ENCODE data around the gene LAMA3.
A peak's percentile ranks its signal among the peaks of the same experiment; 100 is the strongest.

Gene LAMA3

DNA sequence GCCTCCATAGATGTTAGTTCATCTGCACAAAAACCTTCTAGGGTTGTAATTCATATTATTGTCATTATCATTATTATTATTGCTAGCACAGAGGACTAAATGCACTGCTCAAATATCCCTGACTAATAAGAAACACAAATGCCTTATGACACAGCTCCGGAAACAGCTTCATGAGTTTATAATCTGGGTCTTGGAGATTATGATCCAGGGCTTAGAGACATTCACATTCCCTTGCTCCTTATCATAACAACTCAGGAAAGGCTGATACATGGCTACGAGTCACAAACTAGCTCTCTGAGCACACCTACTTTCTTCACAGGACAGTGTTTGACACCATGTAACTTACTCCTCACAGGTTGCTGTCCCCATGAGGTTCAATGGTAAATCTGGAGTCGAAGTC is 223.1 kb downstream of the LAMA3 start:
- DNase-seq (ENCODE audit: low spot score), result no peak

GRCh38 chr18:23916338-23916737 is 227.1 kb downstream of the LAMA3 start:
- no peak for DNase-seq (ENCODE audit: low spot score)

DNA sequence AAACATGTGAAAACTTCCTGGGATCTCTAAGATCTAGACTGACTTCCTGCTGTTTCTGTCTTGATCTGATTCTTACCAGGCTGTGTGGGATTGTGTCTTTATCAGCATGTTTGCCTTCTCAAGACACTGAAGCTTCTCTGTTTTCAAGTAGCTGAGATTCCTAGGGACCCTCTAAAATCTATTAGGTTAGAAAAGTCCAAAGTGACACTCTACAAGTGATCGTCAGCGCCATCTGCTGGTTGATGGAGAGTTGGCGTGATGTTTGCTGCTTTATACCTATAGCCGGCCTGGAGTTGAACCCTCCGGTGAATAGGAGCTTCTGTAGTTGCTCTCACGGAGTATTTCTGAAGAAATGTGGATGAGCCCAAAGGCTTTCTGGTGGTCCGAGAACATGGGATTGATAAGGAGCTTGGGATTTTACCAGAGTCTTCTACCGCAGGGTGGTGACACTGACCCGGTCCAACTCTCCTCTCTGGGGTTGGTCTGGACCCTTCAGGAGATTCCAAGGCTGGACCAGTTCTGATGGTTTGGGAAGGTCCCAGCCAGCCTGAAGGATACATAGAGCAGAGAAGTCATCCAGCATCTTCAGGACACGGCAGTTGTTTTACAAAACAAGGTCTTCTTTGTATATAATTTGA is 229.3 kb downstream of the LAMA3 start:
- DNase-seq (ENCODE audit: low spot score), result peak; percentile 79

DNA sequence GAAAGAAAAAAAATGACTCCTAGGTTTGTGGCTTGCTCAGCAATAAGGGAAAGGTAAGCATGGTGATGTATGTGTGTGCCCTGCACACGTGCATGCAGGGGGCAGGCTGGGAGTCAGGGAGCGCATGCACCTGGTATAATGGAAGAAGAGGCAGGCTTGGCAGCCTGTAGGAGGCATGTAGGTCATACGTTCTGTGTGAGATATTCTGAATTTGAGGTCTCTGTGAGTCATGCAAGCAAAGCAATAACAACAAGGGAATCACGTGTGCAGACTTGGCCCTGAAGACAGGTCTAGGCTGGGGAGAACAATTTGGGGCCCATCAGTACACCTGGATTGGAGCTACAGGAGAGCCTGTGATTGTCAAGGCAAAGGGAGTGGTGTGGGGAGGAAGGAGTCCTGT is 230.8 kb downstream of the LAMA3 start:
- no peak for DNase-seq (ENCODE audit: low spot score)

- no peak for DNase-seq (ENCODE audit: low spot score)
Observed at GRCh38 chr18:23921716-23922285, 232.5 kb downstream of the LAMA3 start.

DNA sequence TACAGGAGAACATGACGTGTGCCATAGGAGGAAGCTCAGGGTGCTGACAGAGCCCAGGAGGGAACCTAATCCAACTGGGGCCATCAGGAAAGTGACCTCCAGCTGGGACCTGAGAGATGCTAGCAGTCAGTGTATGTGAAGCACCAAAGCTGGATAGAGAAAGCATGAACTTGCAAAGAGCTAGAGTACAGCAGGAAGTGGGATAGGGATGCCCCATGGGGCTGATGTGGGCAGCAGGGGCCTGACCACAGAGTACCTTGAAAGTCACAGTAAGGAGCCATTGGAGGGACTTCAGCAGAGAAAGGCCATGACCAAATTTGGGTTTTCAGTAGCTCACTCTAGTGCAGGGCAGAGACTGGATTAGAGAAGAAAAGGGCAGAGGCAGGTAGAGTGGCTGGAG is 233.7 kb downstream of the LAMA3 start:
- no peak for DNase-seq (ENCODE audit: low spot score)

- DNase-seq (ENCODE audit: low spot score), result no peak
Observed at GRCh38 chr18:23924813-23925212, 235.6 kb downstream of the LAMA3 start.

DNA sequence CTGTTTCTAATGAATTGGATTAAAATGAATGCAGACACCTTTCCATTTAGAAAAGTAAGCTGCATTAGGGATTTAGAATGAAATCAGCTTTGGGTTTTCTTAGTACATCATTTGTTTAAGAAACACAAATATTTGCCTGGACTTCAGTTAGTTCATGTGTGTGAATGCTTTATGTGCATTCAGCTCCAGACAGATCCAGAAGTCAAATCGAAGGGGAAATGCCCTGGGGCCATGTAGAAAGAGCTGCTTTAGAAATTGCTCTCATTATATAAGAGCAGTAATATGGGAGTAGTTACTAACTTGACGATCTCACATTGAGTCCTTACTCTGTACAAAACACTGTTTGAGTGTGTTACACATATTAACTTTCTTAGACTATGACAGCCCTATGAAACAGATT is 237.3 kb downstream of the LAMA3 start:
- no peak for DNase-seq (ENCODE audit: low spot score)

- DNase-seq (ENCODE audit: low spot score), result no peak
Observed at GRCh38 chr18:23927821-23928746, 238.8 kb downstream of the LAMA3 start.

GRCh38 chr18:23929362-23929930 is 240.2 kb downstream of the LAMA3 start:
- DNase-seq (ENCODE audit: low spot score), result no peak

DNA sequence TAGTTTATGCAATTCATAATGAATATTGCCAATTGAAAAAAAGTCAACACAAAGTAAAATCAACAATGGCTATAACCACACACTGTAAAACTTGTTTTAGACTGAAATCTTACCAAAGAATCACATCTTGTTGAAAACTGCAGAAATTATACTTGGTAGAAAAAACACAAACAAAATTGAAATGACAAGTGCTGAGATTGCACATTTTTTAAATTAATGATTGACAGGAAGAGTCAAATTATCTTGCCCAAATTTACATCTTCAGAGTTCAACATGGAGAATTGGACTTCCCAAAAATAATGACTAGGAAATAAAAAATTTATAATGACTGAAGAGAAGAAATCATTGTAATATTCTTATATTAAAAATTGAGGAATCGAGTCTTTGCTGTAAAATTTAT is 240.7 kb downstream of the LAMA3 start:
- no peak for DNase-seq (ENCODE audit: low spot score)

GRCh38 chr18:23932385-23933067 is 243.3 kb downstream of the LAMA3 start:
- no peak for DNase-seq (ENCODE audit: low spot score)

DNA sequence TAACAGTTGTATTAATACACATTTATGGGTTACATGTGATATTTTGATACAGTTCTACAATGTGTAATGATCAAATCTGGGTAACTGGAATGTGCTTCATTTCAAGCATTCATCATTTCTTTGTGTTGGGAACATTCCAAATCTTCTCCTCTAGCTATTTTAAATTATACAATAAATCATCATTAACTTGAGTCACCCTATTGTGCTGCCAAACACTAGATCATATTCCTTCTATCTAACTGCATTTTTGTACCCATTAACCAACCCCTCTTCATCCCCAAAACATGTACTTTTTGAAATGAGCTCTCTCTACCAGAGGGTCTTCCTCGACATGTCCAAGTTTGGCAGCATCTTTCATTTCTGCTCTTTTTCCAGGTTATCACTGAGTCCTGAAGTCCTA is 244.2 kb downstream of the LAMA3 start:
- DNase-seq (ENCODE audit: low spot score), result no peak

DNA sequence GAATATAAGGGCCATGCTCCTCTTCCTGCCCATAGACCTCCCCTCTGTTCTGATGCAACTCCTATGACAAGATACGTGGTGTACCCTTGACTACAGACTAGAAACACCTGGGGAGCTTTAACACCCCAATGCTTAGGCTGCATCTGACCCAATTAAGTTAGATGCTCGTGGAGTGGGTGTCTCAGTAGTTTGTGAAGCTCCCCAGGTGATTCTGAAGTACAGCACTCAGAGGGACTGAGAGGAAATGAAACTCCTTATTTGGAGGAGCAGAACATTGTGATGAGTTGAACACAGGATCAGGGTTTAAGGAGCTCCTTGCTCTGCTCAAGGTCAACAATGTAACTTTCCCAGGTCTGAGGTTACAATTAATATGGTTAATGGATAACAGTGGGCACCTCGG is 245.0 kb downstream of the LAMA3 start:
- no peak for DNase-seq (ENCODE audit: low spot score)

DNA sequence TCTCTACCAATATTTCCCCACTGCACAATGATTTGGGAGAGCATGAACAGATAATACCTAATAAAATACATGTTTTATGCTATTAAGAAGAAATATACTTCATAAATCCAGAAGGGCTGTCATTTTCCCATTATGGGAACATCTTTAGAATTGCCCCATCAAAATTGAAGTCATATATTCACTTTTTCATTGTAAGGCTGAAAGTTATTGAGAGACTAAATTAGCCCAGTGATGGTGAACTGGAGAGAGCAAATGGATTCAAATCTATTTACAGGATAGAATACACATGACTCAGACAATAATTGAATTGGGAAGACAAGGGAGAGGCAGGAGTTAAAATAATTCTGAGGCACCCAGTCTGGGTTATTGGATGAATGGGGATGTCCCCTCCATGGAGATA is 245.6 kb downstream of the LAMA3 start:
- no peak for DNase-seq (ENCODE audit: low spot score)

- no peak for DNase-seq (ENCODE audit: low spot score)
Observed at GRCh38 chr18:23935804-23936203, 246.6 kb downstream of the LAMA3 start.

- no peak for DNase-seq (ENCODE audit: low spot score)
Observed at GRCh38 chr18:23936381-23936958, 247.2 kb downstream of the LAMA3 start.

GRCh38 chr18:23938043-23938756 is 248.9 kb downstream of the LAMA3 start:
- no peak for DNase-seq (ENCODE audit: low spot score)

- no peak for DNase-seq (ENCODE audit: low spot score)
Observed at GRCh38 chr18:23938901-23939341, 249.7 kb downstream of the LAMA3 start.

- no peak for DNase-seq (ENCODE audit: low spot score)
Observed at GRCh38 chr18:23939366-23939765, 250.1 kb downstream of the LAMA3 start.

DNA sequence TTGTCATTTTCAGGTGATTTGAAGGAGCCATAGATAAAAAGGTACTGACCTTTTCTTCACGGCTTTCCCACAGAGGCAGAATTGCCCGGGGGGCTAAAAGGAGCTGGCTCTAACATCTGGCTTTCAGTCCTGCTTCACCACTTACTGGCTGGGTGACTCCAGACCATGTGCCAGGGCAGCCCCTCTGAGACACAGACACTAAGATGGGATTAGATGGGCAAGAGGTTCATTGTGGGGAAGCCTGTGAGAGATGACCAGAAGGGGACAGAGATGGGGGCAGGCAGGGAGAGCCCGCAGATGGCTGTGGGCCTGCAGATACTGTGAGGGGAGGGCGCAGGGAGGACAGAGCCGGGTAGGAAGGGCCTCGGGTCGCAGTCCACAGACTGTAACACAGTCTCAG is 250.6 kb downstream of the LAMA3 start:
- no peak for DNase-seq (ENCODE audit: low spot score)
